ENCODE results near the gene SOWAHA. TPM values are rescaled to one million over a fixed set of nuclear protein-coding genes. Genes with fewer than 3 reads are reported as not detected.

SOWAHA gene
- total and polyA plus RNA-seq, 2 of the 4 experiments (the other 2 are of a cell fraction) = 0.03 TPM; not detected in 1

- Histone ChIP-seq H3K56ac (ENCODE audit: extremely low read depth, insufficient read depth, low read length) (no peak overlapping the region), H2BK5ac (ENCODE audit: low read depth, low read length, poor library complexity, severe bottlenecking) (no peak overlapping the region), H3K4ac (ENCODE audit: low read depth, low read length) (no peak overlapping the region), H3K4me3 (ENCODE audit: insufficient read depth, low read depth, low read length) (no peak overlapping the region), H3K9ac (ENCODE audit: low read depth, low read length) (no peak overlapping the region), H4K91ac (ENCODE audit: insufficient read depth, low read depth, low read length) (no peak overlapping the region), H3K9me3 (ENCODE audit: control insufficient read depth, insufficient read depth, low read length) (no peaks in the 10 kb centered on the region), H3K79me1 (ENCODE audit: low read depth in 1 of 2, low read length in 2 of 2) (no peaks in the 10 kb centered on the region), H3K27me3 (ENCODE audit: control insufficient read depth, insufficient read depth, low read length) (no peaks in the 10 kb centered on the region), H3K18ac (ENCODE audit: low read depth, low read length) (no peak overlapping the region), H4K8ac (ENCODE audit: low read depth in 2 of 2, low read length in 2 of 2) (no peak overlapping the region), H3K27ac (ENCODE audit: insufficient read depth, low read length) (no peak overlapping the region), H2AK9ac (replicated peaks; ENCODE audit: low read depth, low read length, poor library complexity) (no peak overlapping the region), H2BK20ac (ENCODE audit: low read depth, low read length) (no peak overlapping the region), H3K36me3 (ENCODE audit: control insufficient read depth, insufficient read depth, low read length) (no peaks in the 10 kb centered on the region), H3K23ac (ENCODE audit: low read depth, low read length) (no peak overlapping the region), H2AK5ac (ENCODE audit: low read depth, low read length) (no peak overlapping the region), H3K4me1 (ENCODE audit: control insufficient read depth, insufficient read depth, low read length) (peaks cover 3% of the 10 kb centered on the region; the same call in 1 of the 2 replicates), H3K4me2 (ENCODE audit: low read depth, low read length) (no peak overlapping the region), H2AFZ (replicated peaks; ENCODE audit: low read length, poor library complexity) (no peak overlapping the region), H4K20me1 (ENCODE audit: insufficient read depth, low read length) (no peaks in the 10 kb centered on the region), H2BK15ac (ENCODE audit: low read depth, low read length) (no peak overlapping the region), H3K9me1 (ENCODE audit: insufficient read depth, low read length) (no peaks in the 10 kb centered on the region), H4K5ac (ENCODE audit: low read depth, low read length) (no peak overlapping the region), H3K14ac (replicated peaks; ENCODE audit: low read depth, low read length) (no peak overlapping the region), H2BK120ac (ENCODE audit: low read depth, low read length) (no peak overlapping the region)
- ATAC-seq (ENCODE audit: low read depth) (no peak), DNase-seq (no peak)
- POLR2A ChIA-PET (ENCODE audit: unreplicated experiment) = no interaction called here
- dilution Hi-C loops (cut with HindIII; ENCODE audit: low sequenced_read_pairs, unreplicated experiment) (no loop called here), intact Hi-C loops (cut with micrococcal nuclease) (no loop called here), in situ Hi-C loops (cut with MboI; ENCODE audit: low sequenced_read_pairs) (no loop called here)
- no CpG with 5 or more reads among the region's 3 CpGs for WGBS, 2 experiments (ENCODE audit: extremely low coverage in 2 of 2, insufficient read length in 1 of 2)
- TF ChIP-seq RAD21 (IDR thresholded peaks at IDR 0.05; ENCODE audit: low read length) = no peak
- TF ChIP-seq ELK1 (IDR thresholded peaks at IDR 0.05; ENCODE audit: borderline replicate concordance, low read depth, low read length) = no peak
- no peak for TF ChIP-seq RCOR1 (IDR thresholded peaks at IDR 0.05; ENCODE audit: insufficient replicate concordance, low read length)
- TF ChIP-seq MAFK (IDR thresholded peaks at IDR 0.05; ENCODE audit: low read depth, low read length) = no peak
- no peak for TF ChIP-seq MAZ (IDR thresholded peaks at IDR 0.05; ENCODE audit: borderline replicate concordance, low read depth, low read length)
- TF ChIP-seq RFX5 (IDR thresholded peaks at IDR 0.05; ENCODE audit: low read depth, low read length) = no peak
- no peak for TF ChIP-seq BHLHE40 (IDR thresholded peaks at IDR 0.05; ENCODE audit: low read depth, low read length)
- CTCF ChIA-PET = no interaction called here
- no TSS peak for BruUV-seq (replicated peaks)
These were observed 40.2 kb downstream of the SOWAHA start for GRCh38 chr5:132853323-132853722.
